Measurements from ENCODE around the gene NEUROD2.

DNA sequence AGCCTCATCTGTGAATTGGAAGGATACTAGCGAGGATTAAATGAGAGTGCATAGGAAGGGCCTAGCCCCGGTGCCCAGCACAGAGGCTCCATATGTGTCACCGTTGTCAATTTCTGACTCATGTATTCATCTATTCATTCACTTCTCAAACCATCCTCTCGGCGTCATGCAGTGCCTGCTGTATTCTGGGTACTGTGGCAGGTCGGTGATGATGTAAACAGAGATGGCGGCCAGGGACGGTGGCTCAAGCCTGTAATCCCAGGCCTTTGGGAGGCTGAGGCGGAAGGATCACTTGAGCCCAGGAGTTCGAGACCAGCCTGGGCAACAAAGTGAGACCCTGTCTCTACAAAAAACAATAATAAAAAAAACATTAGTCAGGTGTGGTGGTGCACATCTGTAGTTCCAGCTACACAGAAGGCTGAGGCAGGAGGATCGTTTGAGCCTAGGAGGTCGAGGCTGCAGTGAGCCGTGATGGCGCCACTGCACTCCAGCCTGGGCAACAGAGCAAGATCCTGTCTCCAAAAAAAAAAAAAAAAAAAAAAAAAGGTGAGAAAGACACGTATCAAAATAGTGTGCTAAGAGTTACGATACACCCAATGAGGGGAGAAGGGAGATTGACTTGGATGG lies 14.8 kb upstream of the NEUROD2 start:
- TF ChIP-seq, protein P1, sequence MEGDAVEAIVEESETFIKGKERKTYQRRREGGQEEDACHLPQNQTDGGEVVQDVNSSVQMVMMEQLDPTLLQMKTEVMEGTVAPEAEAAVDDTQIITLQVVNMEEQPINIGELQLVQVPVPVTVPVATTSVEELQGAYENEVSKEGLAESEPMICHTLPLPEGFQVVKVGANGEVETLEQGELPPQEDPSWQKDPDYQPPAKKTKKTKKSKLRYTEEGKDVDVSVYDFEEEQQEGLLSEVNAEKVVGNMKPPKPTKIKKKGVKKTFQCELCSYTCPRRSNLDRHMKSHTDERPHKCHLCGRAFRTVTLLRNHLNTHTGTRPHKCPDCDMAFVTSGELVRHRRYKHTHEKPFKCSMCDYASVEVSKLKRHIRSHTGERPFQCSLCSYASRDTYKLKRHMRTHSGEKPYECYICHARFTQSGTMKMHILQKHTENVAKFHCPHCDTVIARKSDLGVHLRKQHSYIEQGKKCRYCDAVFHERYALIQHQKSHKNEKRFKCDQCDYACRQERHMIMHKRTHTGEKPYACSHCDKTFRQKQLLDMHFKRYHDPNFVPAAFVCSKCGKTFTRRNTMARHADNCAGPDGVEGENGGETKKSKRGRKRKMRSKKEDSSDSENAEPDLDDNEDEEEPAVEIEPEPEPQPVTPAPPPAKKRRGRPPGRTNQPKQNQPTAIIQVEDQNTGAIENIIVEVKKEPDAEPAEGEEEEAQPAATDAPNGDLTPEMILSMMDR (IDR thresholded peaks at IDR 0.05) = no peak
- TF ChIP-seq POLR2AphosphoS5 (IDR thresholded peaks at IDR 0.05) = no peak
